Stimulated activated CD8-positive, alpha-beta memory T cell treated with anti-CD3 and anti-CD28 coated beads, Interleukin-2, amount 100 ng/mL, for 48 hours (primary cell): ENCODE measurements around the gene TM9SF1.

Experiments used
- DNase-seq, 2 donors: peaks; one replicate each; pipeline ENCODE4 v3.0.0-alpha.2; 2020; ENCODE audit warnings: low read depth in 2 of 2

Gene TM9SF1, protein sequence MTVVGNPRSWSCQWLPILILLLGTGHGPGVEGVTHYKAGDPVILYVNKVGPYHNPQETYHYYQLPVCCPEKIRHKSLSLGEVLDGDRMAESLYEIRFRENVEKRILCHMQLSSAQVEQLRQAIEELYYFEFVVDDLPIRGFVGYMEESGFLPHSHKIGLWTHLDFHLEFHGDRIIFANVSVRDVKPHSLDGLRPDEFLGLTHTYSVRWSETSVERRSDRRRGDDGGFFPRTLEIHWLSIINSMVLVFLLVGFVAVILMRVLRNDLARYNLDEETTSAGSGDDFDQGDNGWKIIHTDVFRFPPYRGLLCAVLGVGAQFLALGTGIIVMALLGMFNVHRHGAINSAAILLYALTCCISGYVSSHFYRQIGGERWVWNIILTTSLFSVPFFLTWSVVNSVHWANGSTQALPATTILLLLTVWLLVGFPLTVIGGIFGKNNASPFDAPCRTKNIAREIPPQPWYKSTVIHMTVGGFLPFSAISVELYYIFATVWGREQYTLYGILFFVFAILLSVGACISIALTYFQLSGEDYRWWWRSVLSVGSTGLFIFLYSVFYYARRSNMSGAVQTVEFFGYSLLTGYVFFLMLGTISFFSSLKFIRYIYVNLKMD

DNA sequence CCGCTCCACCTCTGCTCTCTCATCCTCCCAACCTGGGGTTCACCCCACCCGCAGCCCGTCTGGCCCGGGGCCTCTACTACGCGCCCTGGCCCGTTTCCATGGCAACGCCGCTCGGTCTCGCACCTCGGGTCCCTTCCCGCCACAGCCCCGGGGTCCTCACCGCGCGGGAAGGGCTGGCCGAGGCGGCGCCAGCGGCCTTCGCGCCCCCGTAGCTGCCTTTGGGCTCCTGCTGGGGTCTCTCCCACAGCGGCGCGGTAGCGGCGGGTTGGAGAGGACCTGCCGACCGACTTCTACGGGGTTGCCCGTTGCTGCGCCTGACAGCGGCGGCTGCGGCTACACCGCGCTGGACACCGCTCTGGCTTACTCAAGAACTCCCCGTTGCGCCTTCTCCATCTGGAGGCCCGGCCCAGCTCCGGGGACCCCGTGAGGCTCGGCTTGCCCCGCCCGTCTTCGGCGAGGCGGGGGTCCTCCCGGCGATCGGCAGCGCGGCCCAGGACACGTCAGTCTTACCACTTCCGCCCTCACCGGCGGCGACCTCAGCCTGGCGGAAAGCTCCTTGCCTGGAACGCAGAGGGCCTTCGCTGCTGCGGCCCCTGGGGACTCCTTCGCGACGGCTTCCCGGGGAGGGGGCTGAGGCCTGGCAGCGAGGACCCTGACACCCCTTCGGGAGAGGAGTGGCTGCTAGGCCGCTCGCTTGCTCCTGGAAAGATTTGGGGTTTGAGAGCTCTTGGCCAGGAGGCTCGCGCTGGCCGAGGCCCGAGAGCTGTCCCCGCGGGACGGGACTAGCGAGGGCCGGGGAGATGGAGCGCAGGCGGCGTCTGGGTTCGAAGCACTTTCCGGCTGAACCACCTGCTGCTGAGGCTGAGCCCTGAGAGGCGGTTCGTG, at the start of gene TM9SF1:
TSS of gene TM9SF1 (minus strand) at position 256 of the 885 bp plus-strand sequence. CDS start 422 bp downstream, outside the sequence.
- peak; percentile 77 to 82 for DNase-seq

DNA sequence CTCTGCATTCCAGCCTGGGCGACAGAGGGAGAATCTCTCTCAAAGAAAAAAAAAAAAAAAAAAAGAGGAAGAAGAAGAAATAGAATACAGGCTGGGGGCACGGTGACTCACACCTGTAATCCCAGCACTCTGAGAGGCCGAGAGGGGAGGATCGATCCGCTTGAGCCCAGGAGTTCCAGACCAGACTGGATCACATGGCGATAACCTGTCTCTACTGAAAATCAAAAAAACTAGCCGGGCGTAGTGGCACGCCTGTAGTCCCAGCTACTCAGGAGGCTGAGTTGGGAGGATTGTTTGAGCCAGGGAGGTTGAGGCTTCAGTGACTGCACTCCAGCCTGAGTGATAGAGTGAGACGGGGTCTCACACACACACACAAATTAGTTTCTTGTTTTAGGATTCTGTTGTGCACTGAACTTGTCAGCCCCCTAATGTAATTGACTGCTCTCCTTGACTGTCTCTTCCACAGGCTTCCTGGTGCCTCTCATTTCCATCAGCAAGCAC, 48.1 kb upstream of the TM9SF1 start:
- DNase-seq: no peak

DNA sequence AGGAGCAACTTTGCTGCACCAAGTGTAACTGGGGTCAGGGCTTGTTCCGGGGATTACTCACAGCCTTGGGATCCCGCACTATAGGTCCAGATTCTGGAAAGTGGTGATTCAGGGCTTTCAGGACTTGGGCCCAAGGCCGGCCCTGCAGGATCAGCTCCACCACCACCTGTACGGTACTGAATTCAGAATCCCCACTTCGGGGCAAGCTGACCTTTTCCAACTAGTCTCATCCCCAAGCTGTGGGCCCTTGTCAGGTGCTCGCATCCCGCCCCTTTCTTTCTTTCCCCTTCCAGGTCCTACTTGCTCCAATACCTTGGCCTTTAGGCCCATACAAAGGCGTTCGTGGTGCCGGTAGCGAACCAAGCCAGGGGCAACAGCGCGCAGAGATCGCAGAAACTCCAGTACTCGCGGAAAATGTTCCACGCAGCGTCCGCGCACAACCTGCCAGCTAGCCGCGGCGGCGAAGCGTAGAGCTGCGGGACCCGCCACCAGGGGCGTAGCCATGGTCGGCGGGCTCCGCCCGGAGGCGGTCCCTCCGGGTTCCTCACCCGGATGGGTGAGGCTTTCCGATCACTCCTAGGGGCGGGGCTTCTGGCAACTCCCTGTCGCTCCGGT, 46.7 kb upstream of the TM9SF1 start:
- DNase-seq: peak; percentile 88 to 89

DNA sequence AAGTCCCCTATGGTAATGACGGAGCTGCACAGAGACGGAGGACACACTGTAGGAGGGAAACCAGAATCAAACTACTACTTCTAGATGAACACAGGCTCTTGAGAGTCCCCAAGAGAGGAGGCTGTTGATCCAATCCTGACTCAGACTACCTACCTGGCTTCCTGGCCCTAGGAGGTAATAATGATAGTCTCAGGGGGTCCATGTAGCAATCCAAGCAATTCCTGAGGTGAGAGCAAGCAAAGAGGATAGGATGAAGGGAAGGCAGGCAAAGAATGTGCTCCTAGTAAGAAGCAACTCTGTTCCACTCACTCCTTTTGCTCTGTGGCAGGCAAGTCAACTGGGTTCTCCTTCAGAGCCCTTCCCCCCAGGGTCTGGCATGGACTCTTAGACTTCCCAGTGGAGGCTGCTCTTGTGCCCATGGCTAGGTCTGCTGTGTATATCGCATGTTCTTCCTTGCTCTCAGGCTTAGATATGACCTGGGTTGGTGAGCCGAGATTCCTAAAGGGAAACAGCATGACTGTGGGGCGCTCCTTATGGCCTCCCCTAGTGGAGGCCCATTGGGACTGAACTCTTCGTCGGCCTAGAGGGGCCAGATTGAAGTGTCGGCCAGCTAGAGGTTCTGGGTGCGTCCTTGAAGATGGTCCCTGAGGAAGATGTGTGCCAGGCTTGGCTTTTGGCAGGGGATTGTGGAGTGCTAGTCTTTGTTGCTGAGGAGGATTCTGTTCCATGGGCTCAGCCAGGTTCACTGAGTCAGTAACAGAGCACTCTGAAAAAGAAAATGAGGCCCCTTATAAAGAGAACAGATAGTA, 45.1 kb upstream of the TM9SF1 start:
- no peak for DNase-seq

DNA sequence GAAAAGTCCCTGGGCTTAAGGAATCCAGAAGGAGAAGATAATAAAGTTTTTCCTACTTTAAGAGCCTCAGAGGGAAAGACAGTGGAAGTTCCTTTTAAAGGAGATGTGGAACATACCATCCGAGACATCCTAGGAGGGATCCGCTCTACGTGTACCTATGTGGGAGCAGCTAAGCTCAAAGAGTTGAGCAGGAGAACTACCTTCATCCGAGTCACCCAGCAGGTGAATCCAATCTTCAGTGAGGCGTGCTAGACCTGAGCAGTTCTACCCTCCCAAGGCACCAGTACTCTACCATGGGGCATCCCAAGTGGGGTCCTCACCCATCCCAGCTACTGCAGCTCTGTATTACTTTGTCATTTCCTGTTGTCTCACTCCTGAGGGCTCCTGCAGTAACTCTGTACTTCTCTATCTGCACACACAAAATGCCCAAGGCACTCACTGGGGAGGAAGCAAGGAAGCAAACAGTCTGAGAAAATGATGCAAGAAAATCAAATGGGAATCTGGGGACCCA, 43.3 kb upstream of the TM9SF1 start:
- no peak for DNase-seq

DNA sequence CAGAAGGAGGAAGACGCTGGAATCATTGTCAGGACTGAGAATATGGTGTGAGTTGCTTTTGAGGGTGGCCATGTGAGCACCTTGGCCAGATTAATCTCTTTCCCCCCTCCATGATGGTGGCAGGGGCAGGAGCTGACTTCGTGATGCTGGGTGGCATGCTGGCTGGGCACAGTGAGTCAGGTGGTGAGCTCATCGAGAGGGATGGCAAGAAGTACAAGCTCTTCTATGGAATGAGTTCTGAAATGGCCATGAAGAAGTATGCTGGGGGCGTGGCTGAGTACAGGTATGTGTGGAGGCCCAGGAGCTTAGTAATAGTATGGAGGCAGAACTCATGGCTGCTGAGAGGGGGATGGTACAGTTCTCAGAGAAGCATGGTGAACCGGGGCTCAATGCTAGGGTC, 42.9 kb upstream of the TM9SF1 start:
- no peak for DNase-seq

DNA sequence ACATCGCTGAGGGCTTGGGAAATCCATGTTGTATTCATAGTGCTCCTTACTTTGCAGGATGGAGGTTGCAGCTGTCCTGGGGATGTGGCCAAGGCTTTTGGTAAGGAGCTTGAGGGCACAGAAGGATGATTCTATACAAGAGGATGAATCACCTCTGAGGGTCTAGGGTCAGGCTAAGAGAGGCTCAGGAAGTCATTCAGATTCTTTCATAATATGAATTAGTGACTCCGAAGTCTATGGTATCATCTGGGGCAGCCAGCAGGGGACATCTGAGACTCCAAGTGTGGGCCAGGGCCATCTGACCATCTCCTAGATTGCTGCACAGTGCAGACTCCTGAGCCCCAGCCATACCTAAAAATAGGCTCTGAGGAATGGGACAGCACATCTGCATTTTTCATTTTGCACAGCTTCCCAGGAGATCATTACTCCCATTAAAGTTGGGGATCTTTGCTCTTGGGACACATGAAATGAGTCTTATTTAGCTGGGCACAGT, 42.3 kb upstream of the TM9SF1 start:
- no peak for DNase-seq

DNA sequence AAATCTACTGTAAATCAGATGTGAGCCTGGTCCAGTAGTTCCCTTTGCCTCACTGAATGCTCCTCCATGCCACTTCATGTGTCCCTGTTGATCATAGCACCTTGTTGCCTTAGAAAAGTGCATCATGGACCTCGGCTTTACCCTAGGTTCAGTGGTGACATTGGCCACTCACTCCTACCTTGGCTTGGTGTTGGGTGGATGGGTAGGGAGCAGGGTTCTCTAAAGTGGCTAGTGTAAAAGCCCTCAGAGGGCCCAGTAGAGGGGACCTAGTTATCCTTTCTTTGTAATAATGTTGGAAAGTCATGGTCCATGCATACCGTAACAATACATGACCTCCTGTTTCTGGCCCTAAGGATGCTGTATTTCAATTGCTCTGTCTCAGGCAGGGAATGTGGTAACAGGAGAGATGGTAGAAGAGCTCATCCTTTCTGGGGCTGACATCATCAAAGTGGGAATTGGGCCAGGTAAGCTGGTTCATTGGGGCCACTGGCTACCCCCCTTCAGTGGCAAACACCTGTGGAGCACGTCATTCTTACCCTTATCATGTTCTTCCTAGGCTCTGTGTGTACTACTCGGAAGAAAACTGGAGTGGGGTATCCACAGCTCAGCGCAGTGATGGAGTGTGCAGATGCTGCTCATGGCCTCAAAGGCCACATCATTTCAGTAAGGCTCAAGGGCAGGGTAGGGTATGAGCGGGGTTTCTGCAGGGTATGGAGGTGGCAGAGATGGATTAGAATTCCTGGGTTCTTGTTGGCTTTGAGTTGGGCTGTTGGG, 41.6 kb upstream of the TM9SF1 start:
- DNase-seq: no peak

DNA sequence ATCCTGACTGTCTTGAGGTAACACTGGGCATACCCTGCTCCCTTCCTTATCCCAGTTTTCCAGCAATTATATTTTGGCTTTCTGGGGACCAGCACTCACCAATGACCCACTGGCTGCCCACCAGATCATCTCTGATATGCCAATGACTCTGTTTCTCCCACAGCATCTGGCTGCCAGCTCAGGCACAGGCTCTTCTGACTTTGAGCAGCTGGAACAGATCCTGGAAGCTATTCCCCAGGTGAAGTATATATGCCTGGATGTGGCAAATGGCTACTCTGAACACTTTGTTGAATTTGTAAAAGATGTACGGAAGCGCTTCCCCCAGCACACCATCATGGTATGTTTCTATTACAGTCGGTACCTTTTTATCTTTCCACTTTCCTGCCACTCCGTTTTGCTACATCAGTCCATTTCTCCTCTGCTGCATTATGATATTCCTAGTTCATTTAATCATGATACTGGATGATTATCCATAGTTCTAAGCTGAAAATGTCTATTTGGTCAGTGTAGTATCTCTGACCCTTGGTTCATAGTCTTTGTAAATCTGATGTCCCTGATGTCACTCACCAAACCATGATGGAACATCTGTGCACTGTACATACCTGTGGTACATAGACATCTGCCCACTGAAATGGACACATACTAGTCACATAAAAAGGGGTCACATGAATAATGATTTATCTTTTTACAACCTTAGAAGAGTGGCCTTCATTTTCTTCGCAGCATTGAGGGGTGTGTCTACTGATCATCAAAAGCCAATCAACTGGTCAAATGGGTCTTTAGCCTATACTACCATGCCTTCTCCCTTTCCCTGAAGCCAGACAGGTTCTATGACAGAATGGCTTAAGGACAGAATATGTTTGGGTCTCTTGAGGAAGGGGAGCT, 40.8 kb upstream of the TM9SF1 start:
- no peak for DNase-seq

DNA sequence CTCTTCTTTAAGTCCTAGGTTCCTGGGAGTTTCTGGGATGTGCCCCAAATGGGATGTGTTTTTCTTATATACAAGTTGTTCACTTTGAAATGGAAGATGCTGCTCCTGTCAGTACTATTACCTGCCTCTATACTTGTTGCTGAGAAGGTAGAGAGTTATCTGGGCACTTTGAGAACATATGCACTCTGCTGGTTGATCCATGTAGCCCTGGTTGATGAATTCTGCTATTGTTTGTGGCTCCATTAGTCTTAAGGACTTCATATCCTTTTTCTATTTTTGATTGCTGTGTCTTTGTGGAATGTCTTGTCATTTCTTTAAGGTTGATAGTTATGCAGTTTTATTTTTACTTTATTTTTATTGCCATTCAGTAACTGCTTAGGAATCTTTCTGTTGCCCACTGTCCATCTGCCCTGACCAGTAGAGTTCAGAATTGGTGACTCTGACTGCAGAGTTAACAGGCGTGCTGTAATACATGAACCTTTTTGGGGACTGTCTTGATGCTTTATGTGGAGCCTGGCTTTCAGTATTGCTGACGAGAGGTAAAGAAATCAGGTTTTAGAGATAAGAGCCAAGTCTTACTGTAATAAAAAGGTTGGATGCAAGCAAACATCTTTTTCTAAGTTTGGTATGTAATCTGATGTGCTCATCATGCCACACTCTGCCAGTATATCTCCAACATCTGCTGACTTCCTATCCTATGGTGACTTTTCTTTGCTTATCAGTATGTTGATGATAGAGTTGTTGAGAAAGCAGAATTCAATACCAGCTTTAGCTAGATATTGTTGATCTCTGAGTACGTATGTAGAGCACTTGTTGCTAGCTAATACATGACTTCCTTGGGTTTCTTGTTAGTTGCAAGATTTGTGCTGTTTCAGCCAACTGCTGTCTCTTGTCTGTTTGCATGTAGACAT, 39.1 kb upstream of the TM9SF1 start:
- no peak for DNase-seq

DNA sequence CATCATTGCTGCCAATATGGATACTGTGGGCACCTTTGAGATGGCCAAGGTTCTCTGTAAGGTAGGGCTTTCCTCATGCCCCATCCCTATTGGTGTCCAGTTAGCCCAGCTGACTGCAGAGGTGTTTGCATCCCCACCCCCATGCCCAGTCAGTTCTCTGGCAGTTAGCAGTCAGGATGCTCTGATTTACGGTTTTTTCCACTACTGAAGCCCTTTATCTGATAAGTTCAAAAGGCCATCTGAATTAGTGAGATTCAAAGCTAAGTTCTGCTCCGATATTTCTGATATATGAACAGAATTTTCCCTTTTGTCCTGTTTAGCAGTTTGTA, 38.3 kb upstream of the TM9SF1 start:
- no peak for DNase-seq

DNA sequence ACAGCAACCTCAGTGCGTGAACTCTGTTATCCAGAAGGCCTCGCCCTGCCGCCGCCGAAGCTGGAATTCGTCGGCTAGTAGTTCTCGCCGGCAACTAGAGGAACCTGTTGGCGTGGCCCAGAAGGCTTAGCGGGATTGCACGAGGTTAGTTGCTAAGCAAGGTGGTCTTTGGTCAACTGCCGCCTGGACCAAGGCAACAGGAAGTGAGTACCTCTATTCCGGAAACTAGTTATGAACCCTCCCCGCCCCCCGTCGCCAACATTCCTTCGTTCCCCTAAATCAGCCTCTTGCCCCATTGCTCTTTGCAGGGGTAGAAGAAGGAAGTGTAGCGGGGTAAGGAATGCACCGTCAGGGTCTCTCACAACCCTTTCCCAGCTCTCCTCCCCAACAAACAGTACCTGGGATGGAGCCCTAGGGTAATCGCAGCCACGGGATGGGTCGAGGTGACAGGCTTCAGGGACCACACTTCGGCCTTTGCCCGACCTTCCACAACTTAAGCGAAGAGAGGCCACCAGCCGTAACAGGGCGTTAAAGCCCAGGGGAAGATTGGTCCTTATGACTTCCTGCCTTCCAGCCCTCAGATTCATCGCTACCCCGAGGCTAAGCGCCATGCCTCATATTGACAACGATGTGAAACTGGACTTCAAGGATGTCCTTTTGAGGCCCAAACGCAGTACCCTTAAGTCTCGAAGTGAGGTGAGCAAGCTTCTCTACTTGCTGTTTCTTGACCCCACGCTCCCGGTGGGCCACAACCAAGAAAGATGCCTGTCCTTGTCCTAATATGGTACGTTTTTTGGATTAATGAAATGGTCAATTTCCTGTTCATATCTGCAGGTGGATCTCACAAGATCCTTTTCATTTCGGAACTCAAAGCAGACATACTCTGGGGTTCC, 37.6 kb upstream of the TM9SF1 start, which contains the start of gene GMPR2:
TSS of gene GMPR2 (plus strand) at position 285 of the 893 bp plus-strand sequence. CDS start at position 610, 325 bp downstream.
- peak in 1 of 2 donors; percentile 29 for DNase-seq

DNA sequence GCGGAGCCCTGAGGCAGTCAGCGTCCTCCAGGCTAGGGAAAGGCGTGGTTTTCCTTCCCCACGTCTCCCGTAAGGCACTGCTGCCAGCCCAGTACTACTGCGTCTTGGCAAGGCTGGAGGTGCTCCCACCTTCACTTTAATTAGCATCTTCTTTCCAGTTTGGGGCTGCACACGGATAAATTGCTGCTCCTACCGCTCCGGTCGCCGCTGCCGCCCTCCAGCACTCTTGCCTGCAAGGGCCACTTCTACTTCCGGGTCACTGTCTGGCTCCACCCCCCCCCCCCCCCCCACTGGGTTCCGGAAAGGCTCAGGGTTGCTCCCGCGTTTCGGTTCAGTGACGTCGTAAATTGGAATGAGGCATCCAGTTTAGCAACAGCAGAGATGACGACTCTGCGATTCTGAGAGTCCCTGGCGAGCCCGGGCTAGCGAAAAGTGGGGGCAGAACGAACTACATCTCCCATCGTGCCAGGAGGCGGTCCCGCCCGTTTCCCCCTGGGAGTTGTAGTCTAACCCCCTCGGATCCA, 36.9 kb upstream of the TM9SF1 start, which contains the start of gene NEDD8:
TSS of gene NEDD8 (minus strand) at position 247 of the 524 bp plus-strand sequence. CDS start at position 147, 100 bp downstream.
- peak; percentile 73 to 85 for DNase-seq

DNA sequence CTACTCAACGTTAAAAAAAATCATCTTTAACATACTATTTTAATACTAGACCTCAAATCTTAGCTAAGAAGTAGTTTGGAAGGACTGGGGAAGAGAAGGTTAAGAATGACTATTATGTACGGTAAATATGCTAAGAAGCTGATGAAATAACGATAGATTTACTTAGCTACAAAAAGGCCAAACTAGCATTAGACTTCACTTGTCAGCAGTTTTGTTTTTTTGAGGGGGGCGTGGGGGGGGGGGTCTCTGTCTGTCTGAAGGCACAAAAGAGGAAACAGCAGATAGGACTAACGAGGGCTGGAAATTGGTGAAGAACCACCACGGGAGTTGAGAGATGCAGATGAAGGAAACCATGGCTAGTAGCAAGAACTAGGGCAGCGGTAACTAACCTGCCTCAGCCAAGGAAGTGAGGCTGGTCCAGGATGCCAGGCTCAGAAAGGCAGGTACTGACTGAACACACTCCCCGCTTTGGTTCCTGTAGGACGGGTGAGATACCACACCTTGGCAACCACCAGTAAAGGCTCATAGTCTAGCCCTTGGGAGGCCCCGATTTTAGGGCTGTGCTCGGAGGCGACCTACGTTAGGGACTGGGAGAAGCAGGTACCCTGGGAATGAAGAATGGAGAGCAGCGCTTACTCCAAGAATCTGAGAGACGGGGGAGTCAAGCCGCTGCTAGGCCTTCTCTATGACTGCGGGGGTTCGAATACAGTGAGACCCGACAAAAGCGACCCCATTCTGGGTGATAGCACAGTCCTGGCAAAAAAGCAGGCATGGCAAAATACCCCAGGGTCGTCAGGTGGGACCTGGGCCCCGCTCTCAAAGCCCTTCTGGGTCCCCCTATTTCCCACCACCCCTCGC, 36.3 kb upstream of the TM9SF1 start:
- no peak for DNase-seq

DNA sequence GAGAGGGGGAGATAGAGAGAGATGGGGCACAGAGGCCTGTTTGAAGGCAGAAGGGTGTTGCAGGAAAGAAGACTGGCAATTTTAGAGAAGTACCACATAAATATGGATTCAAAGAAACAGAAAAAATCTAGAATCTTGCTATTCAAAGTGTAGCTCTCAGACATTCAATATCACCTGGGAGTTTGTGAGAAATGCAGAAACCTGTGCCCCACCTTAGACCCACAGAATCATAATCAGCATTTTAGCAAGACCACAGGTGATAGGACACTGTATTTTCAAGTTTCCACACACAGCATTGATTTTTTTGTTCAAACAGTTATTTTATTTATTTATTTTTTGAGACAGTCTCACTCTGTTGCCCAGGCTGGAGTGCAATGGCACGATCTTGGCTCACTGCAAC, 33.7 kb upstream of the TM9SF1 start:
- DNase-seq: no peak
